Lower lobe of right lung (tissue), 2 donors: ENCODE data around the gene ARAP1. TPM values are rescaled to one million over a fixed set of nuclear protein-coding genes. Genes with fewer than 3 reads are reported as not detected.

Source experiments
- ATAC-seq, 2 donors: fragments of 200-7000 bp; cut with Tn5 transposase; one replicate each; pipeline ENCODE4 v1.9.1; 2020 to 2022; ENCODE audit warnings: mild to moderate bottlenecking in 2 of 2, moderate library complexity in 2 of 2
- DNase-seq: peaks from one replicate; pipeline ENCODE4 v3.0.0-alpha.2; 2020
- H3K27ac ChIP-seq: fragments of 200-600 bp; one replicate; pipeline ENCODE4 v1.8.0; 2022
- H3K27me3 ChIP-seq: fragments of 200-600 bp; one replicate; pipeline ENCODE4 v1.8.0; 2022; ENCODE audit warnings: low read depth
- H3K36me3 ChIP-seq: fragments of 200-600 bp; one replicate; pipeline ENCODE4 v1.8.0; 2022; ENCODE audit warnings: mild to moderate bottlenecking
- H3K4me1 ChIP-seq: fragments of 200-600 bp; one replicate; pipeline ENCODE4 v1.8.0; 2022
- H3K4me3 ChIP-seq: fragments of 200-600 bp; one replicate; pipeline ENCODE4 v1.8.0; 2022; ENCODE audit warnings: mild to moderate bottlenecking
- H3K9me3 ChIP-seq: fragments of 200-600 bp; one replicate; pipeline ENCODE4 v1.8.0; 2022
- intact Hi-C: fragments of 100-400 bp; cut with DNase I; formaldehyde crosslinking; loops from one replicate; pipeline ENCODE4 v1.11.0; 2022
- microRNA-seq: library from miRNA; unstranded; fragments of <30 nt; microRNA quantifications from one replicate; pipeline ENCODE4 v1.2.0, GENCODE V29; 2020; ENCODE audit warnings: borderline number of aligned reads
- total RNA-seq: library from RNA; stranded (reverse); fragmentation: NEBNext Ultra II Directional; extraction: Animal tissue kit (Norgen Biotek cat#: 25700); gene quantifications from one replicate; pipeline ENCODE4 v1.2.1, GENCODE V29; 2021
- TF ChIP-seq, protein P1 (sequence below): fragments of 200-600 bp; IDR thresholded peaks from one replicate; pipeline ENCODE4 v1.8.0; 2022; ENCODE audit warnings: antibody characterized with exemption, mild to moderate bottlenecking
- donor health status: DM: no; HTN: yes; CAD: no; lungs with severe emphysema.

ARAP1 gene
- total RNA-seq, 1 donor from 2014 or later = 276 TPM

- peaks cover 38% of the 10 kb centered on the region for H3K27me3 ChIP-seq
- no peak overlapping the region for H3K27ac ChIP-seq
- ATAC-seq (no peak), DNase-seq (no peak)
- intact Hi-C loops = no loop called here
- H3K4me1 ChIP-seq = peaks cover 12% of the 10 kb centered on the region
- TF ChIP-seq, protein P1, sequence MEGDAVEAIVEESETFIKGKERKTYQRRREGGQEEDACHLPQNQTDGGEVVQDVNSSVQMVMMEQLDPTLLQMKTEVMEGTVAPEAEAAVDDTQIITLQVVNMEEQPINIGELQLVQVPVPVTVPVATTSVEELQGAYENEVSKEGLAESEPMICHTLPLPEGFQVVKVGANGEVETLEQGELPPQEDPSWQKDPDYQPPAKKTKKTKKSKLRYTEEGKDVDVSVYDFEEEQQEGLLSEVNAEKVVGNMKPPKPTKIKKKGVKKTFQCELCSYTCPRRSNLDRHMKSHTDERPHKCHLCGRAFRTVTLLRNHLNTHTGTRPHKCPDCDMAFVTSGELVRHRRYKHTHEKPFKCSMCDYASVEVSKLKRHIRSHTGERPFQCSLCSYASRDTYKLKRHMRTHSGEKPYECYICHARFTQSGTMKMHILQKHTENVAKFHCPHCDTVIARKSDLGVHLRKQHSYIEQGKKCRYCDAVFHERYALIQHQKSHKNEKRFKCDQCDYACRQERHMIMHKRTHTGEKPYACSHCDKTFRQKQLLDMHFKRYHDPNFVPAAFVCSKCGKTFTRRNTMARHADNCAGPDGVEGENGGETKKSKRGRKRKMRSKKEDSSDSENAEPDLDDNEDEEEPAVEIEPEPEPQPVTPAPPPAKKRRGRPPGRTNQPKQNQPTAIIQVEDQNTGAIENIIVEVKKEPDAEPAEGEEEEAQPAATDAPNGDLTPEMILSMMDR = no peak
- H3K36me3 ChIP-seq = no peaks in the 10 kb centered on the region
- no peaks in the 10 kb centered on the region for H3K9me3 ChIP-seq
- H3K4me3 ChIP-seq = no peak overlapping the region
Observed at GRCh38 chr11:72637926-72638325, 114.3 kb downstream of the ARAP1 start.

DNA sequence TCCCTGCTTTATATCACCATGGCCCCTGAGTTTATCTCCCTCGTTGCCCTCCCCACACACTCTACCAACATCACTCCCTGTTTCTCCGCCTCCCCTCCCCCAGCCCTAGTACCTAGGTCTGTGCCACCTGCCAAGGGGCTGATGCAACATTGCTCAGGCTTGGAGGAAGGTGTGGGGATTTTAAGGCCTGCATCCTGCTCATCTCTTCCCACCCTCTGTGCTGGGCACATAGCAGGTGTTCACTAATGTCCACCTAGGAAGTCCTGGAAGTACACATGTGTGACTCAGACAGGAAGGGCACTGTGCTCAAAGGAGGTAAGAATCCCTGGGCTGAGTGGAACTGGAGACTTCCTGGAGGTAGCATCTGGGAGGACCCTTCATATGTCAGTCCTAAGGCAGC lies 115.0 kb downstream of the ARAP1 start:
- H3K9me3 ChIP-seq = no peaks in the 10 kb centered on the region
- no peak overlapping the region for H3K27ac ChIP-seq
- H3K4me1 ChIP-seq = peaks cover 7% of the 10 kb centered on the region
- no peak overlapping the region for H3K4me3 ChIP-seq
- no peak for DNase-seq
- no peaks in the 10 kb centered on the region for H3K36me3 ChIP-seq
- intact Hi-C loops = no loop called here
- no peak for ATAC-seq
- TF ChIP-seq, protein P1 = no peak
- peaks cover 38% of the 10 kb centered on the region for H3K27me3 ChIP-seq

GRCh38 chr11:72636376-72636775 lies 115.8 kb downstream of the ARAP1 start:
- H3K4me3 ChIP-seq = no peak overlapping the region
- peaks cover 30% of the 10 kb centered on the region for H3K27me3 ChIP-seq
- no peaks in the 10 kb centered on the region for H3K4me1 ChIP-seq
- TF ChIP-seq, protein P1 = no peak
- no peak for ATAC-seq
- no peak overlapping the region for H3K27ac ChIP-seq
- no peaks in the 10 kb centered on the region for H3K9me3 ChIP-seq
- DNase-seq = no peak
- H3K36me3 ChIP-seq = no peaks in the 10 kb centered on the region
- intact Hi-C loops = no loop called here

GRCh38 chr11:72635933-72636332 lies 116.3 kb downstream of the ARAP1 start:
- Histone ChIP-seq H3K27ac (no peak overlapping the region), H3K9me3 (no peaks in the 10 kb centered on the region), H3K27me3 (peaks cover 29% of the 10 kb centered on the region), H3K36me3 (no peaks in the 10 kb centered on the region), H3K4me3 (no peak overlapping the region), H3K4me1 (no peaks in the 10 kb centered on the region)
- intact Hi-C loops = no loop called here
- TF ChIP-seq, protein P1 = no peak
- ATAC-seq (no peak), DNase-seq (no peak)

GRCh38 chr11:72635309-72635915 lies 116.8 kb downstream of the ARAP1 start:
- DNase-seq = no peak
- intact Hi-C loops = no loop called here
- TF ChIP-seq, protein P1 = no peak
- no peaks in the 10 kb centered on the region for H3K9me3 ChIP-seq
- peaks cover 27% of the 10 kb centered on the region for H3K27me3 ChIP-seq
- ATAC-seq = no peak
- no peak overlapping the region for H3K27ac ChIP-seq
- no peaks in the 10 kb centered on the region for H3K36me3 ChIP-seq
- H3K4me3 ChIP-seq = no peak overlapping the region
- H3K4me1 ChIP-seq = no peaks in the 10 kb centered on the region

Small RNA genes within 50 kb of the gene (microRNA-seq; reads per million reads assigned to microRNA genes)
- not detected for gene MIR4692

Other genes with a start within 250 kb of the ARAP1 start
- gene PDE2A, start 78.0 kb downstream of the ARAP1 start, total RNA-seq = 19.5 TPM
- 126 TPM for gene STARD10, start 41.6 kb upstream of the ARAP1 start, total RNA-seq
- 104 TPM for gene ATG16L2, start 62.0 kb upstream of the ARAP1 start, total RNA-seq